ENCODE measurements around the gene SETDB1.

Gene SETDB1

DNA sequence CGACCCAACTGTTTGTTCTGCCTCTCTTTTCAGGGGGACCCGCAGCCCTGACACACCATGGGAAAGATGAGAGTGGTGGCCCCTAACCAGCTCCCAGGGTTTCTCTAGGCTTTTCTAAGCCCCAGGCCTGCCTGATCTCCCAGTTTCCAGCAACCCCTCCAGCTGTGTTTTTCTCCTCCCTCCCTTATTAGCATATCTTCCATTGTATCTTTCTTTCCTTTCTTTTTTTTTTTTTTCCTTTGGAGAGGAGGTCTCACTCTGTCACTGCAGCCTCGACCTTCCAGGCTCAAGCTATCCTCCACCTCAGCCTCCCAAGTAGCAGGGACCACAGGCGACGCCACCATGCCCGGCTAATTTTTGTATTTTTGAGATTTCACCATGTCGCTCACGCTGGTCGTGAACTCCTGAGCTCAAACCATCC lies 50.2 kb downstream of the SETDB1 start:
- DNase-seq (ENCODE audit: low spot score) = no peak

DNA sequence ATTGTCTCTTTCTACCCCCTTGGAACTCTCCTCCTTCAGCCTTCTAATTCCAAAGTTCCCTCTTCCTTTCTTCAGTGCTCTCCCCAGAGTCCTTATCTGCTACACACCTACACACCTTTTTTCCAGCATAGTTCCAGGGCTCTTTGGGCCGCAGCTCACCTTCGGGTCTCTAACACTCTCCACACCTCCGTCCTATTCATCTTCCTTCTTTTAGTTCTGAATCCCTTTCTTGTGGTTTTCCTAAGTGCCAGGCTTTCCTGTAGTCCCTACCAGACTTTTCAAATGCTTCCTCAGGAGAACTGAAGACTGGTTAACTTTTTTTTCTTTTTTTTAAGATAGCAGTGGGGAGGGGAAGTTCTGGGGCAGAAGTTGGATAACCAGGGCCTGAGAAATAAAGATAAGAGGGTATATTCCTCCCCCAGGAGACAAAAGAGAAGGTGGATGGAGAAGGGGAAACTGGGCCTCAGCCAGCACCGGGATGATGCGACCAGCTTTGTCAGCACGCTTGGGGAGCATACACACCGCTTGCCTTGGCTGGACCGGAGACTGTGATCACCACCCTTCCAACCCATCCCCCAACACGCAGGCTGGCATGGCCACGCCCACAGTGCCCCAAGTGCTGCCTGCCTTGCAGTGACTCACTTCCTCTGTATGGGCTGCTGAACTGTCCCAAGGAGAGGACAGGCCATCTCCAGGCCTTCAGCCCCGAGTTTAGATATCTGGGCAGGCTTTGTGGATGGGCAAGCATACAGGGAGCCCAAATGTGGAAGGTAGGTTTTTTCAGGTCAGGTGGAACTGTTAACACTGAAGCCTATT lies 50.9 kb downstream of the SETDB1 start:
- peak; percentile 73 for DNase-seq (ENCODE audit: low spot score)

DNA sequence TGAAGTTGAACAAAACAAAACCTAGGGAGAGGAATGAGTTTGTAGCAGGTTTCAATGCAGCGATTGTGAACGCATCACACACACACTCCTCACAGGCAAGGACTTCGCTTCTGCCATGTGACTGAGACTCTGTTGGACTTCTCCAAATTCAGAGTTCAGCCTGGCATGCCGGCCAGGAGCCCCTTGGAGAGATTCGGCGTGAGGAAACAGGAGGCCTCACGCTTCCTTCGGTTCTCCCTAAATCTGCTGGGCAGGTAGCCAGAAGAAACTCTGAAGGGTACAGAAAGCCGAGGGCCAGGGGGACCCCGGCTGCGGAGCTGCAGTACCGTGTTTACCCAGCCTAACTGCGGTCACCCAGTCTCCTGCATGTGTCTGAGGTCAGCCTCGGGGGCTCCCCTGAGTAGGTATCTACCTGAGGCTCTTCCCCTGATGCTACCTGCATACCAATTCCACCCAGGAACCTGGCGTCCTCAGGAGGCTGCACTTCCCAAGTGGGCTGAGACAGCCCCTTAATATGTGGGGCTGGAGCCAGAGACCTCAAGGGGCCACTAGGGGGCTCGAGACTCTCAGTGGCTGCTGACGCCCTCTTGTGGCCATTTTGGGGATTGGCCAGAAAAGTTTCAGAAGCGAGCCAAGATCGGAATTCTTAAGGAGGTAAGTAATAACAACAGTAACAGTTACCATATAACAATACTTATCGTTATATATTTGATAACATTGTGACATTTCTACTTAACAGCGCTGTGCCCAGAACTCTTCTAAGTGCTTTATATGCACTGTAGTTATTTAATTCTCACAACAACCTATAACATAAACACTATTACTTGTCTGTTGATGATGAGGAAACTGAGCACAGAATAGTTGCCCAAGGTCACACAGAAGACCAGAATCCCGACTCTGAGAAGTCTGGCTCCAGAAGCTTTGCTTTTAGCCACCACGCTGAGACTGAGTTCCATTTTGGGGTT lies 53.2 kb downstream of the SETDB1 start:
- peak; percentile 78 for DNase-seq (ENCODE audit: low spot score)

DNA sequence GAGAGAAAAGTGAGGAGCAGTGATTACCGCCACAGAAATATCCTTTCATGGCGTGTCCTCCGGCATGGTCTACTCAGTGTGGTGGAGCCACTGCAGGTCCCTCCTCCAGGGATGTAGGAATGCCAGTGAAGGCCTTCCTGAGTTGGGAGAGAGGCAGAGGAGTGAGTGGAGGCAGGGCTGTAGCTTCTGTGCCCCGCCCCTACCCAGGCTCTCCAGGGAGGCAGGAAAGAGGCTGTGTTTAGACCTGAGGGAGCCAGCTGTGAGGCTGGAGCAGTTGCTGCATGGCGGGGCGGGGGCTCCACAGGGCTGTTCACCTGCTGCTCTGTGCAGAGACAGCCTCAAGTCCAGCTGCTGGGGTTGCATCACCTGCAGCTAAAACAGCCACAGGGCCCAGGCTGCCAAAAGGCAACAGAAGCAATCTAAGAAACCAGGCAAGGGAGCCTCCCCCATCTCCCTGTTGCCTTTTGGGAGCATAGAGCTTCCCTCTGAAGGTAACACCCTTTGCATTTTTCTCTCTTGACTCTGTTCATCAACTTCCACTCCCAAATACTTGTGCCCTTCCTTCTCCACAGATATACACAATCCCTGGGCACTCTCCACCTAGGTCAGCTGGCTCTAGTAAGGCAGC lies 55.1 kb downstream of the SETDB1 start:
- DNase-seq (ENCODE audit: low spot score) = no peak

DNA sequence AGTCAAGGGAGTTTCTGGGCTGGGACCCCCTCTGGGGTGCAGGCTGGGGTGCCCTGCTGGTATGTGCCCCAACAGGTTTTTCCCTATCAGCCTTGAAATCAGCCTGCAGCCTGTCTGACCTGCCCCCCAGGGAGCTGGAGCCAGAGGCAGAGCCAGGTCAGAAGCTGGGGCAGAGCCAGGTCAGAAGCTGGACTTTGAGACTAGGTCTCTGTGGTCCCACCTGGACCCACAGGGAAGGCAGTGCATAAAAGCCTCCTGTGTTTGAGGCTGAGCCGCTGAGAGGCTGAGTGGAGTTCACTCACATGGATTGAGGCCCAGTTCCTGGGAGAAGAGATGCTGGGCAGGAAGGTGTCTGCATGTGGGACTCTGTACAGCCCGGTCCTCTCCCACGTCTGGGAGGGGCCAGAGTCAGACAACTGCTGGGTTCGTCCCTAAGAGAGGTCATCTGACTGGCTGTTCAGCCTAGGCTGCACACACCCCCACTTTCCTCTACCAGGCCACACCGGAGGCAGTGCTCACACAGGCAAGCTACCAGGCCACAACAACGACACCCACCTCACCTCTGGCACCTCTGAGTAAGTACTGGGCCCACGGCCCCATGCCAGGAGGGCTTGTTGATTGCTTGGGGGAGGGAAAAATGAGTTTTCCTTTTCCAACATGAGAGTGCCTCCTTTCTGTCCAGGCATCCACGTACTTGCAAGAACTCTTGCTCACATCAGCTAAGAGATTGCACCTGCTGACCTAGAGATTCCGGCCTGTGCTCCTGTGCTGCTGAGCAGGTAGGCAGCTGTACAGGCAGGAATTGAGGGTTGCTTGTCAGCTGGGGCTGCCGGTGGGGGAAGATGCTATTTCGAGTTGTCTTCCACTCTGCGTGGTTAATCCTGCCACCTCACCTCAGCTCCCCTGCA lies 55.9 kb downstream of the SETDB1 start, which contains the start of gene ANXA9:
Gene ANXA9 (plus strand): TSS at position 488 of the 908 bp plus-strand sequence. CDS start 814 bp downstream, outside the sequence.
- DNase-seq (ENCODE audit: low spot score) = no peak

DNA sequence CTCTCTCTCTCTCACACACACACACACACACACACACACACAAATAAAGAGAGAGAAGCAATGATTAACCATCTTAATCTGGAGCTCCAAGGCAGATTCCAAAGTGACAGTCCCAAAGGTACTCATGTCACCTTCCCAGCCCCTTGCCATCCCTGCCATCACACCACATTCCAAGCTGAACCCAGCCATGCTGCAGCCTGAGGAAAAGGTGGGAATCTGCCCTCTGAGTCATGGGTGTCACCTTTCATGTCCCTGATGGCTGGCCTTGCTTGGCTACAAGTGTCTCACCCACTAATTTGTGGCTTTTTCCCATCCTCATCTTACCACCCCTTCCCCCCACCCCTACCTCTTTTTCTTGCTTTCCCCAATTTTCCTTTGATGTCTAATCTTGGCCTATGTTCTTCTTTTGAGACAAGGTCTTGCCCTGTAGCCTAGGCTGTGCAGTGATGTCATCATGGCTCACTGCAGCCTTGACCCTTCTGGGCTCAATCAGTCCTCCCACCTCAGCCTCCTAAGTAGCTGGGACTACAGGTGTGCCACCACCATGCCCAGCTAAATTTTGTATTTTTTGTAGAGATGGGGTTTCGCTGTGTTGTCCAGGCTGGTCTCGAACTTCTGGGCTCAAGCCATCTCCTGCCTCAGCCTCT lies 59.1 kb downstream of the SETDB1 start:
- no peak for DNase-seq (ENCODE audit: low spot score)

DNA sequence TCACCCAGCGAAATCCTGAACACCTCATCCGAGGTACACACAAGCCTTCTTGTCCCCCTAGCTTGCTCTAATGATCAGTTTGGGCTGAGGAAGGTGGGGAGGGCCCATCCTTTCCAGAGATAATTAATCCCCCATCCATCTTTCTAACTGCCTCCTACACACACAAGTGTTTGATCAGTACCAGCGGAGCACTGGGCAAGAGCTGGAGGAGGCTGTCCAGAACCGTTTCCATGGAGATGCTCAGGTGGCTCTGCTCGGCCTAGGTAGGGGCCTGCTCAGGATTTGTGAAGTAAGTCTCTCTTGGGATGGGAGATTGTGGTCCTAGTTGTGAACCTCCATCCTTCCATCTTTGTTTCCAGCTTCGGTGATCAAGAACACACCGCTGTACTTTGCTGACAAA lies 61.8 kb downstream of the SETDB1 start:
- DNase-seq (ENCODE audit: low spot score) = no peak

DNA sequence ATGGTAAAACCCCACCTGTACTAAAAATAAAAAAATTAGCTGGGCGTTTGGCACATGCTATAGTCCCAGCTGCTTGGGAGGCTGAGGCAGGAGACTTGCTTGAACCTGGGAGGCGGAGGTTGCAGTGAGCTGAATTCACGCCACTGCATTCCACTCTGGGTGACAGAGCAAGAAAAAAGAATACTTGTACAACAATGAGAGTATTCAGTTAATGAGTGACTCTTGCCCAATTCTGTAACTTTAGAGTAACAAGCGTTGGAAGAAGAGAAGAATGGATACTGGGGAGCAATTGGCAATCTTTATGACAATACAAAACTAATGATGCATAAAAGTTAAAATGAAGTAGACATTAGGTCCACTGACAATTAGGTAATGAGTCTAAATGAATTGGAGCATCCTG lies 66.5 kb downstream of the SETDB1 start:
- DNase-seq (ENCODE audit: low spot score) = no peak

DNA sequence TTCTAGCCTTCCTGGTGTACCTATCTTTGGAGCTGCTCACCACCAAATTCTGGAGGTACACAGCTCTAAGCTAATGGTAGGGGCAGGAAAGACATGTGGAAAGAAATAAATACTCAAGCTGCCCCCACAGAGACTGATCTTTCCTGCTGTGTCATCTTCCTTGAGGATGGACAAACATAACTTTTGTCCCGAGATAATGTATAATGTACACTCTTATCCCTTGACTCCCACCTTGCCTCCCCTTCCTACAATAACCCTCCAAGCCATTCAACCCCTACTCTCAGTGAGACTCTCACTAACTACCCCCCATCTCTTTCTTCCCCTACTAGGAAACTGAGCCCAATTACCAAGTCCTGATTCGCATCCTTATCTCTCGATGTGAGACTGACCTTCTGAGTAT lies 68.1 kb downstream of the SETDB1 start:
- DNase-seq (ENCODE audit: low spot score) = no peak

DNA sequence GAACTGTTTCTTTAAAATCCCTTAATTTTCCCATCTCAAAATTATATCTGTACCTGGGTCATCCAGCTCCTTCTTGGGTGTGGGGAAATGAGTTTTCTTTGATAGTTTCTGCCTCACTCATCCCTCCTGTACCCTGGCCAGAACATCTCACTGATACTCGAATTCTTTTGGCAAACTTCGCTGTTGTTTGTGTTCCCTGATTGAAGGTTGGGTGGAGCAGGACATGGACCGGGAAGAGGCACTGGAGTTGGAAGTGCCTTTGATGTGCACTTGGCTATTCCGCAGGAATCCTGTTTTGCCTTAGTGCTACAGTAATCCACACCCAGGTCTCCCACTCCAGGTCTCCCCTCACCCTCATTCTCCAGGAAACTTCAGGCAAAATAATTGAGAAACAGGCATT lies 69.3 kb downstream of the SETDB1 start:
- no peak for DNase-seq (ENCODE audit: low spot score)

DNA sequence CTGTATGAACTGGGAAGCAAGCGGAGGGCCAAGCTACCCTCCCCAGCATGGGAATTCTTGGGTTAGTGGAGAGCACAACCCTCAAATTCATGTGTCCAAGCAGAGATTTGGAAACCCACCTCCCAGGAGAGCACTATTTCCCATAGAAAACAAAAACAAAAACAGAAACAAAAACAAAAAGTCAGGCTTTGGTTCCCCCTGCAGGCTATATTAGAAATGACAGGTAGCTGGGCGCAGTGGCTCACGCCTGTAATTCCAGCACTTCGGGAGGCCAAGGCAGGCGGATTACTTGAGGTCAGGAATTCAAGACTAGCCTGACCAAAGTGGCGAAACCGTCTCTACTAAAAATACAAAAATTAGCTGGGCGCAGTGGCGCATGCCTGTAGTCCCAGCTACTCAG lies 69.7 kb downstream of the SETDB1 start:
- DNase-seq (ENCODE audit: low spot score) = no peak

DNA sequence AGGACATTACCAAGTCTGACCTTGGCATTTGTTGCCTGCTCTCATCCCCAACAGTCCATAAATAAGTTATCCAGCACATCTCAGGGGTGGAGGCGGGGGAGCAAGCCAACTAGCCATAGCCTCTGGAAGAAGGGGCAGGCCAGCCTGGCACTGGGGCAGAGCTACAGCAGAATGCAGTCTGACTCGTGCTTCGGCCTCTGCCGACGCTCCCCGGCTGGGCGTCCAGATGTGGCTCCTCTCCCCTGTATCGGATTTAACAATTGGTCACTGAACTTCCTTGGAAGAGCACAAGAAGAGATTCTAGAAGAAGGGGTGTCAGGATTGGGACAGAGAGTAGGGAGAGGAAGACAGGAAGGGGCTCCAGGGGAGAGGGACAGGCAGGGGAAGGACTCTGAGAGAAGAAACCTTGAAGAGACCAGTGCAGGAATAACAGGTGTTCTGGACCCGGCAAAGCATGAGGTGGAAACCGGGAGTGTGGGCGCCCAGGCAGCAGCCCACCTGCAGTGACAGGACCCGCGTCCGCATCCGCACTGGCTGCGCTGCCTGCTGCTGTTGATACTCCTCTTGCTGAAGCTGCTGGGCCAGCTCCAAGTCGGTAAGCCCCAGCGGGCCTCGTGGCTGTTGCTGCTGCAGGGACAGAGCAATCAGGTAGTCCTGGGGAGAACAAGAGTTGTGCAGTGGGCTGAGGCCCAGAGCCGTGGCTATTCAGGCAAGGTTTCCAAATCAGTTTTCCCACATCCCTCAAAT lies 71.1 kb downstream of the SETDB1 start:
- no peak for DNase-seq (ENCODE audit: low spot score)

DNA sequence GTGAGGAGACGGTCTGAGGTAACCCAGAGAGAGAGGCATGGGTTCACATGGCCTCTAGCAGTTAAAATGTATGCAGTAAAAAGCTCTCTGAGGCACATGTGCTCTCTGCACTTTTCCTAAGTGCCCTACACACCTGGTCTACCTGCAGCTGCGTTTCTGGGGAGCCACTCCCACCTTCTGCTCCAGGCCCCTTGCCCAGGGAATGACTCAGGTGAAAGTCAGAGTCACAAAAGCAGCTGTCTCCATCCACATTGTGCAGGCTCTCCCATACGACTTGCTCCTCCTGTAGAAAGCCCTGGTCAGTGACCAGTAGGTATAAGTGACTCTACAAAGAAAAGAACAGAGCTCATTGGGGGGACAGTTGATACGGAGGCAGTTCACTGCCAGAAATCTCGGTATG lies 71.8 kb downstream of the SETDB1 start:
- DNase-seq (ENCODE audit: low spot score) = no peak

DNA sequence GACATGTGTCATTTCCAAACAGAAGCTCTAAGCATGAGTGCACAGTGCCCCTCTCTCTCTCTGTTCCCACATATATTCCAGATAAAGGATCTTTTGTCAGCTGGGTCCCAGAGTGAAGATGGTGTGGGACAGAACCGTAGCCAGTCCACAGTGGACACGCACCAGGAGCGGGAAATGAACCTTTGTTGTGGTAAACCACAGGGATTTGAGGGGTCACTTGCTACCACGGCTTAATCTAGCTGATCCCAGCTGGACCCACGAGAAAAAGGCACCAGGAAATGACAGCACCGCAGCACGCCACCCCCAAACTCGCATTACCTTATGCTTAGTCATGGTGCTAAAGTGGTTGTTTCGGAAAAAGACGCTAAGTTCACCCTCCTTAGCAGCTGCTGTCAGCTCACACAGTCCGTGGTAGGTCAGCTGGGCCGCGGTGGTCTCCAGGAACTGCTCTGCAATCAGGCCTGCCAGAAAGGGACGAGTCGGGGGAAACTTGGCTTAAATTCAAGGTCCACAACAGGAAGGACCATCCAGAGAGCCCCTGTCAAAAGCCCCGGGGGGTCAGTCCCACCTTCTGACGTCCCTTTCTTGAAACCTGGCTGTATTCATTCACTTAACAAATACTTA lies 73.0 kb downstream of the SETDB1 start:
- DNase-seq (ENCODE audit: low spot score) = no peak

DNA sequence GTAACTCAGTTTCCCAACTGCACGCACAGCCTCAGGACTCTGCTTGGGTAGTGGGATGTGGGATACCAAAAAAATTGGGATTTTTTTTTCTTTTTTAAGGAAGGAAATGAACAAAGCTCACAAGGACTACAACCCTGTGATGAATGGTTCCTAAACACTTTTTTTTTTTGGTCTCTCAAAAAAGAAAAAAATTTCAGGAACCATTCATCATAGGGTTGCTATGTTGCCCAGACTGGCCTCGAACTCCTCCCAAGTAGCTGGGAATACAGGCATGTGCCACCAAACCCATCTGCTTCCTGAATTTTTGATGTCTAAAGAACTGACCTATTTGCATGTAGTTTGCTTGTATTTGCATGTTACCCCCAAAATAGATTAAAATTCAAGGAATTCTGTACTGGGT lies 73.8 kb downstream of the SETDB1 start:
- DNase-seq (ENCODE audit: low spot score) = no peak

DNA sequence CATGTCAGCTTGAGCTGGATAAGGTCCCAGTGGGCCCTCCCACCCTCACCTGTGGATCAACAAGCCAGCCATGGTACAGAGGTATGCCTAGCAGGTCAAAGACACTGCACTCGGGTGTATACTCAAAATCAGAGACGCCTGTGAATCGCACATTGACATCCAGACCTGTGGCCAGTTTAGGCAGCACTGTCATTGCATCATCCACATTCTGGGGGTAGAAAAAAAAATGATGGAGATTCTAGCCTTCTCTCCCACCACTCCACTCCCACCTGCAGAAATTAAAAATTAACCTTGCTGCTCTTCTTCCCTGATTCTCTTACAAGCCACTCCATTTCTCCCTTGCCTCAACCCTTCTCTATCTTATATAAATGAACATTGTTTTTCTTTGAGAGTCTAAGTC lies 74.2 kb downstream of the SETDB1 start:
- no peak for DNase-seq (ENCODE audit: low spot score)

DNA sequence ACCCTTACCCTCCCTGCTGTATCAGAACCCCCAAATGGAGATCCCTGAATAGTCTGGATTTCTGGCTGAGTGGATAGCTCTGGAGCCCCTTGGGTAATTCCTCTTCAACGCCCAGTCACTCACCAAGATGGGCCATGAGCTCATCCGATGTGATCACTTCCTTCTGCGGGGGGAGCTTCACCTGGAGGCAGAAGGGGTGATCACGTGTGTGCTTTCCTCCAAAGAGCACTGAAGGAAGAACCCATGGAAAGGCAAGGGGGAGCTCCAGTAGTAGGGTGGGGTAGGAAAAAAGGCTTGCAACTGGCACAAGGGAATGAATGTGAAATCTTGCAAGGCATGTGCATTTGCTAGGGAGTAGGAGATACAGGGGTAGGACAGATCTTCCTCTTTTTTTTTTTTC lies 75.4 kb downstream of the SETDB1 start:
- no peak for DNase-seq (ENCODE audit: low spot score)

DNA sequence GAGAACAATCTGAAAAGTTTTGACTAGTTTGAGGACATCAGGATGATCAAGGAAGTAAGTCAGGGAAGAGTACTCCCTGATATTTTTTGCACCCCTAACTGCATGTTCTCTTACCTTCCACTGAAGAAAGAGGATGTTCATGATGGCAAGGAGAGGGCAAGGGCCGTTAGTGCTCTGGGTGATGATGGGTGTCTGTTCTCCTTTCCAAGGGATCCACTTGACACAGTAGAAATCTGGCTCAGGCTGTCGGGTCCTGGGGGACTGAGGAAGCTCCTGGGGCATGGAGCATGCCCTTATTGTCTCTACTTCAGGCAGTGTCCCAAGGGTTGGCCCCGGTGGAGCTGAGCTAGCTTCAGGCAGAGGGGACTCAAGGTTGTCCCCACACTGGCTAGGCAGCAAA lies 75.9 kb downstream of the SETDB1 start:
- no peak for DNase-seq (ENCODE audit: low spot score)

DNA sequence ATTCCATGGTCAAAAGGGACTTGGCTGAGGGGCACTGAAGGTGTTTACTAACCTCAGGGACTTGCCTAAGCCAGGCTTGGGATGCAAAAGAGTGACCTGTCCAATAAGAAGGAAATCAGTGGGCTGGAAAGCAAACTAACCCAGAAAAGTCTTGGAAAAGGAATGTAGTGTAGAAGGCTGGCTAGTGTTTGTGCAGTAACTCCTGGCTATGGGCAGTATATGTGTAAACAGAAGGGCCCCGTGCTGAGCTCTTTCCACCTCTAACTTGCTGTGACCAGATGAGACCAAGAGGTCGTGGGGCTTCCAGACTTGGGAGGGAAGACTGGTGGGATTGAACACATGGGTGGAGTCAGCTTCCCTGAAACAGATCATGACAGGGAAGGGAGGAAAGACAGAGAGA lies 76.4 kb downstream of the SETDB1 start:
- DNase-seq (ENCODE audit: low spot score) = no peak

DNA sequence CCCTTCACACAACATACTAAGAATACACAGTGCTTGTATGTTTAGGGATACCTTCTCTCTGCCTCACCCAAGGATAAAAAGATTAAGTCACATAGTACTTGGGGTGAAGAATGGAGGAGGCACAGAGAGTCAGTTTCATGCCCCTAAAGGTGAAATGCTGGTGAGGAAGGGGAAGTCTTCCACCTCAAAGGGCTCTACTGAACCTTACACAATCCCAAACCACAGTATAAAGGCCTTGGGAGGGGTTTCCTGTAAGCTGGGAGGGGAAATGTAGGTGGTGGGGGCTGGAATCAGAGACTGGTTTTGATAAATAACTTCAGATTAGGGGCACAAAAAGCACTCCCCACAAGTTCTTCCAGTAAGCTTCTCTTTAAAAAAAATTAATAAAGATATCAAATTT lies 77.0 kb downstream of the SETDB1 start:
- DNase-seq (ENCODE audit: low spot score) = no peak

All from kidney capillary endothelial cell (primary cell).